Effector CD8-positive, alpha-beta T cell (primary cell): ENCODE measurements around the gene PATJ.
"Not testable (repeated sequence)": the region's sequence is repeated elsewhere in the genome, so short reads cannot be mapped to it uniquely, and the experiment has no call there.

Experiments used
- DNase-seq: peaks from one replicate; lab custom pipeline; 2025; lab: John Stamatoyannopoulos, UW

The PATJ gene

DNA sequence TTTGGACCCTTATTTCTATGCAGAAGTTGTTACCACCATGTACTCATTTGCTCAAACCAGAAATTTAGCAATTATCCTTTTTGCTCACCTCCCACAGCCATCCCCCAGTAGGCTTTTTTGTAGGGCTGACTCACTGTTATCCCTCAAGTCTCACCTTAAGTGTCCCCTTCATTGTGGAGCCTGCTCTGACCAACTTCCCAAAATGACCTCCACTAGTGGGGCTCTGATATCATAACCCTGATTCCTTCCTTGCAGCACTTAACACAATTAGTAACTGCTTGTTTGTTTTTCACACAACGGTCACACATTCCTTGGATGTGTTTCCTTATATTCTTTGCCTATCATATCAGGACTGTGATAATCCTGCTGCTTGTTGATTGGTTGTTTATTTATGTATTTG is 76.7 kb downstream of the PATJ start:
- no peak for DNase-seq

DNA sequence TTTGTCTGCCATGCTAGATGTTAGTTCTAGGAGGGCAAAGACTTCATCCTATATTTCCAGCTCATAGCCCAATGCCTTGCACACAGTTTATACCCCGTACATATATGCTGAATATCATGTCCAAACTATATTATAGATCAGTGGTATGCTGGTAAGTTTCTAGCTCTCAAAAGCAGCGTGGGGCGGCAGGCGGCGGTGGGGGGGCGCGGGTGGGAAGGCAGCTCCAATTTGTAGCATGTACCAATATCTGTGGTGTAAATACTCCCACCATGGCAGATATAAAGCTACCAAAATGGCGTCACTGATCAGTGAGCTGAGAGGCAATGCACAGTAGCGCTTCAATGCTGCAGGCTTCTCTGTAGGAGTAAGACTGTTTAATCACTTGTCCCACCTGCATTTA is 77.1 kb downstream of the PATJ start:
- no peak for DNase-seq

DNA sequence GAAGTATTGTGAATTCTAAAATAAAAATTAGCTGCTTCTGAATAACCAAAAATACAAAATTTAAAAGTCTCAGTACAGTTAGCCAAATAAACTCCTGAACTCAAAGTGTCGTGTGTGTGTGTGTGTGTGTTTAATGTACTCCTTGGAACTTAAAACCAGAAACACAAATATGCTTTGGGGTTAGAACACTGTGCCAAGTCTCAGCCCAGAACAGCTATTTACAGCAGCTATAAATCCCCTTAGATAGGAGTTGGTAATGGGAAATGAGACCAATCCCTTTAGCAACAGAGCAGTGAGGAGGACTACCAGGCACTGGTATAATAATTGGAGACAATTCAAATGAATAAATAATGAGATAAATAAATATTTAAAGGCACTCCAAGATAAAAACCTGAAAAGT is 83.1 kb downstream of the PATJ start:
- no peak for DNase-seq

- DNase-seq, result no peak
Measured at GRCh38 chr1:61828805-61829204, 86.5 kb downstream of the PATJ start.

DNA sequence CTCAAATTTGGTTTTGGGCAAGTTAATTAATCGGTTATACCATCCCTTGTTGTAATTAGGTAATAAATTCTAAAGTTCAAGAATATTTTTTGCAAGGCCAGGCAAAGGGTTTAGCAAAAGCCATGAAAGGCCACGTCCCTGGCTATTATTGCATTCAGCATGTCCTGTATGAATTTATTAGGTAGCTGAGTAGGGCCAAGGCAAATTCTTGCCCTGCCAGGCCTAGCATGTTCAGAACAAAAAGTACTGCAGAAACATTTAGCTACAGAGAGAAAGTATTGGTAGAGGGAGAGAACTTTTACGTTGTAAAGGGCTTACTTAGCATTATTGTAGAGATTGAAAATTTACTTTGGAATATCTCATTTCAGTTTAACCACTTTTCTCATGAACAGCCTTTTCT is 94.4 kb downstream of the PATJ start:
- DNase-seq, result no peak

DNA sequence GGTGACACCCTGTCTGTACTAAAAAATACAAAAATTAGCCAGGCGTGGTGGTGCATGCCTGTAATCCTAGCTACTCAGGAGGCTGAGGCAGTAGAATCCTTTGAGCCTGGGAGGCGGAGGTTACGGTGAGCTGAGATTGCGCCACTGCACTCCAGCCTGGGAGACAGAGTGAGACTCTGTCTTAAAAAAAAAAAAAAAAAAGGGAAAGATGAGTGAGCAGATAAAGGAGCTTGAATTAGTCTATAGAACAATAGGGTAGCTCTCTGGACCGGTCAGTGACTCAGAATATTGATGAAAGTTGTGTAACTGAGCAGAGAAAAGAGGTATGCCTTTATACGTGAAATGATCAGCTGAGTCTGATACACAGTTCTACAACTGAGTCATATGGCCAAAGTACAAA is 95.3 kb downstream of the PATJ start:
- DNase-seq, result not testable (repeated sequence)

GRCh38 chr1:61839679-61840078 is 97.4 kb downstream of the PATJ start:
- DNase-seq, result no peak

- no peak for DNase-seq
Measured at GRCh38 chr1:61842036-61842435, 99.8 kb downstream of the PATJ start.

GRCh38 chr1:61842863-61843514 is 100.7 kb downstream of the PATJ start:
- DNase-seq, result no peak

- DNase-seq, result no peak
Measured at GRCh38 chr1:61844006-61844405, 101.7 kb downstream of the PATJ start.

GRCh38 chr1:61844664-61845063 is 102.4 kb downstream of the PATJ start:
- not testable (repeated sequence) for DNase-seq

GRCh38 chr1:61851235-61851634 is 109.0 kb downstream of the PATJ start:
- no peak for DNase-seq

DNA sequence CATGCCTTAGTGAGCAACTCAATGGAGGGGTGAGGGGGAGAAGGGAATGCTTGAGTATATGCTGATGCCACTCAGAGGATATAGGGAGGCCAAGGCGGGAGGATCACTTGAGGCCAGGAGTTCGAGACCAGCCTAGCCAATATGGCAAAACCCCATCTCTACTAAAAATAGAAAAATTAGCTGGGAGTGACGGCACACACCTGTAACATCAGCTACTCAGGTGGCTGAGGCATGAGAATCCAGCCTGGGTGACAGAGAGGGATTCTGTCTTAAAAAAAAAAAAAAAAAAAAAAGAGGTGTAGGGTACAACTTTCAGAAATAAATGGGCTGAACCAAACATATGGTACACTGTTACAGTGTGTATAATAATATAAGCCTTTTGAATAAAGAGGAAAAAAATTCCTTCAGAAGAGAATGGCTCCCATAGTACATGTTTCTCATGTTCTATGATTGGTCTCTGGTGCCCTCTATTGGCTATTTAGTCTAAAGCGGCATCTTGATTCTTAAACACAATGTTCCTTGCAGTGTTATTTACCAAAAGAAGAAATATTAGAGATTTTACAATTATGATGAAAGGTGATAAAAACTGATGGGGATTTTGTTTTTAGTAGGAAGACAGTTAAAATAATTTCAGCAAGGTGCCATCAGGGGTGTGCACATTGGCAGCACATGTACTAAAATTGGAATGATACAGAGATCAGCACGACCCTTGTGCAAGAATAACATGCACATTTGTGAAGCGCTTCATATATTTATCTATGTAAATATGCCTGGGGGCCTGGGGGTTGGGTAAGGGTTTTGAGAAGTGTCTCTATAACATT is 109.8 kb downstream of the PATJ start:
- no peak for DNase-seq

DNA sequence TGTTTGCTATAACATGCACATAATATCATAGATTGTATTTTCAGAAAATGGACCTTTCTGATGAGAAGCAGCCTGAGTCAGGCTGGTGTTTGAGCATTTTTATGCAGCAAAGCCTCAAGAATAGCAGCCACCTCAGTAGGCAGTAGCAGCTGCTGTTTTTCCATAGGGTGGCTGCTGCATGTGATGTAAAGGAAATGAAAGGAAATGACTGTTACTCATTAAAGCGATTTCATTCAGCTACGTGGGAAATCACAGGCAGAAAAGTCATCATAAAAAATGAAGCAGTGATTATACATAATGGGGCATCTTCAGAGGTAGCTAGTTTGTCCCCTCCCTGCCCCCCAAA is 110.4 kb downstream of the PATJ start:
- no peak for DNase-seq

DNA sequence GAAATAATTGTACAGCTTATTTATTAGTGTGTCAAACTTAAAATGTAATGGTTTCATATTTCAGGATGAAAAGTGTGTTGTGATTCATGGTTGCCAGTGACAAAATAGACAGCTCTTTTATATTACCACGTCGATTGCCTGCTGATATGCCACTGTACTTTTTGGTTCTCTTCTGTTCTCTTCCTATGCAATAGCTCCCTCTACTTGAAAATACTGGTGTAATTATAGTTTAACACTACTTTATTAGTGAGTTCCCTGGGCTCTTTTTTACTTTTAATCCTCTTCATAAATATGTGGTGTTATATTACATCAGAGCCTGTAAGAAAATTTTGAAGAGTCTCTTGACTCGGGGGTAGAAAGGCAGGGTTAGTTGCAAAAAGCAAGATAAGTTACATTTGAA is 111.3 kb downstream of the PATJ start:
- no peak for DNase-seq

GRCh38 chr1:61864489-61864888 is 122.2 kb downstream of the PATJ start:
- no peak for DNase-seq

- no peak for DNase-seq
Measured at GRCh38 chr1:61865646-61866220, 123.5 kb downstream of the PATJ start.

DNA sequence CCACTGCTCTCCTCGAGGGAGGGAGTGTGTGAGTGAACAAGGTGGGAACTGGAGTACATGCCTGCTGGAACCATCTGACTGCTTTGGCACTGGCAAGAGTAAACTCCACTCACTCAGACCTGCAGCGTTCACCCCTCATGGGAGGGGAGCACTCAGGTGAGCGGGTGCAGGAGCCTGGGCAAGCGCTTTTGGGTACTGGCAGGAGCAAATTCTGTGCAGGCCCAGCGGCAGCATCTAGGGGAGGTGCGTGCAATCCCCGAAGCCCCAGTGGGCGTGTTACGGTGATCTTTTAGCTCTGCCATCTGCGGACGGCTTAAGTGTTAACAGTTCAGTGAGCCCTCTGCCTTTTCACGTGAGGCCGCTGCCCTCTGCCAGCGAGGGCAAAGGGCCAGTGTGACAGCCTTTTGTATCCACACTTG is 127.4 kb downstream of the PATJ start:
- DNase-seq, result no peak

GRCh38 chr1:61872206-61872605 is 129.9 kb downstream of the PATJ start:
- DNase-seq, result no peak

- DNase-seq, result no peak
Measured at GRCh38 chr1:61873581-61873980, 131.3 kb downstream of the PATJ start.

- DNase-seq, result no peak
Measured at GRCh38 chr1:61873994-61874393, 131.7 kb downstream of the PATJ start.

GRCh38 chr1:61875198-61875597 is 132.9 kb downstream of the PATJ start:
- no peak for DNase-seq

DNA sequence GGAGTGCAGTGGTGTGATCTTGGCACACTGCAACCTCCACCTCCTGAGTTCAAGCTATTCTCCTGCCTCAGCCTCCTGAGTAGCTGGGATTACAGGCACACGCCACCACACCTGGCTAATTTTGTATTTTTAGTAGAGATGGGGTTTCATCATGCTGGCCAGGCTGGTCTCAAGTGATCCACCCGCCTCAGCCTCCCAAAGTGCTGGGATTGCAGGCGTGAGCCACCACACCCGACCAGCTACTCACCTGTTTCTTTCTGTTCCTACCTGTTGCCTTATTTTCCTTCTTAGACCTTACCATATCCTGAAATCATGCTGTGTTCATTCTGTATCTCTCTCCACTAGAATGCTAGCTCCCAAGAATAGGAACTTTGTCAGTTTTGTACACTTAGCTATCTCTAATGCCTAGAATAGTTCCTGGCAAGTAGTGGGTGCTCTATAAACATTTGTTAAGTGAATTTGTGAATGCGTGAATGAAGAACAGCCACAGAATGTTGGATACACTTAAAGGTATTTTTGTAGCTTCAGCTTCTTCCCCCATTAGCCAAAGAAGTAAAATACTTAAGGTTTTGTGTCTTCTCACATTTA is 137.7 kb downstream of the PATJ start:
- not testable (repeated sequence) for DNase-seq
